Tibial artery (tissue), 4 donors: Measurements from ENCODE around the gene OR10K1.

ENCODE experiments used
- DNase-seq, 2 donors: peaks; one replicate each; pipeline ENCODE4 v3.0.0-alpha.2; 2019
- H3K27ac ChIP-seq, 2 donors: fragments of 200-600 bp; sonication (generic) in 1 of 2; 1 replicate in 1 of 2; 2 replicates in 1 of 2; pipeline ENCODE4 v1.5.1; 2018 to 2019; ENCODE audit warnings: mild to moderate bottlenecking in 1 of 2
- H3K27me3 ChIP-seq, 2 donors: fragments of 200-600 bp; sonication (generic) in 1 of 2; one replicate each; pipeline versions ENCODE4 v1.5.1 to v1.6.0; 2016 to 2019
- H3K36me3 ChIP-seq, 3 donors: fragments of 200-600 bp; sonication (generic) in 2 of 3; one replicate each; pipeline ENCODE4 v1.5.1; 2016 to 2019; ENCODE audit warnings: mild to moderate bottlenecking in 2 of 3
- H3K4me1 ChIP-seq, 4 donors: fragments of 200-600 bp; sonication (generic) in 2 of 4; 1 replicate in 3 of 4; 2 replicates in 1 of 4; pipeline ENCODE4 v1.5.1; 2016 to 2019
- H3K4me3 ChIP-seq, 2 donors: fragments of 200-600 bp; sonication (generic) in 1 of 2; 1 replicate in 1 of 2; 2 replicates in 1 of 2; pipeline ENCODE4 v1.5.1; 2018 to 2019; ENCODE audit warnings: mild to moderate bottlenecking in 2 of 2
- H3K9me3 ChIP-seq, 3 donors: fragments of 200-600 bp; sonication (generic) in 1 of 3; one replicate each; pipeline ENCODE4 v1.5.1; 2016 to 2019
- intact Hi-C: fragments of 100-400 bp; cut with DNase I; formaldehyde crosslinking; loops from one replicate; pipeline ENCODE4 v1.15.0; 2023; ENCODE audit warnings: low total_unique reads
- TF ChIP-seq, protein P1 (sequence below), 2 experiments: fragments of 200-600 bp in 1 of 2; fragments of 450-650 bp in 1 of 2; IDR thresholded peaks; one replicate each; pipeline ENCODE4 v1.5.1; 2017 to 2019; ENCODE audit warnings: antibody characterized with exemption in 2 of 2, mild to moderate bottlenecking in 1 of 2, moderate library complexity in 1 of 2

OR10K1 gene

DNA sequence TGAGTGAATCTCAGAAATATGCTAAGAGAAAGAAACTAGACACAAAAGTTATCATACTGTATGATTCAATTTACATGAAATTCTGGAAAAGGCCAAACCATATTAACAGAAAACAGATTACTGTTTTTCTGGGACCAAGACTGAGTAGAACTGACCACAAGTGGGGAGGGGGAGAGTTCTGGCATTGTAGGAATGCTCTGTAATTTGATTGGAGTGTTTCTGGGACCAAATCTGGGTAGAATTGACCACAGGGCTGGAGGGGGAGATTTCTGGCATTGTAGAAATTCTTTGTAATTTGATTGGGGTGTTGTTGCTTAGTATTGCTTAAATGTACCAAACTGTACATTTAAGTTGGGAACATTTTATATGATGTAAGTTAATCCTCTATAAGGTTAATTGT is 3.4 kb upstream of the OR10K1 start:
- intact Hi-C loops: no loop called here
- no peak for DNase-seq
- Histone ChIP-seq H3K9me3 (no peaks in the 10 kb centered on the region), H3K4me3 (no peak overlapping the region), H3K27ac (no peak overlapping the region), H3K36me3 (no peaks in the 10 kb centered on the region), H3K27me3 (no peaks in the 10 kb centered on the region), H3K4me1 (no peaks in the 10 kb centered on the region)
- TF ChIP-seq, protein P1, sequence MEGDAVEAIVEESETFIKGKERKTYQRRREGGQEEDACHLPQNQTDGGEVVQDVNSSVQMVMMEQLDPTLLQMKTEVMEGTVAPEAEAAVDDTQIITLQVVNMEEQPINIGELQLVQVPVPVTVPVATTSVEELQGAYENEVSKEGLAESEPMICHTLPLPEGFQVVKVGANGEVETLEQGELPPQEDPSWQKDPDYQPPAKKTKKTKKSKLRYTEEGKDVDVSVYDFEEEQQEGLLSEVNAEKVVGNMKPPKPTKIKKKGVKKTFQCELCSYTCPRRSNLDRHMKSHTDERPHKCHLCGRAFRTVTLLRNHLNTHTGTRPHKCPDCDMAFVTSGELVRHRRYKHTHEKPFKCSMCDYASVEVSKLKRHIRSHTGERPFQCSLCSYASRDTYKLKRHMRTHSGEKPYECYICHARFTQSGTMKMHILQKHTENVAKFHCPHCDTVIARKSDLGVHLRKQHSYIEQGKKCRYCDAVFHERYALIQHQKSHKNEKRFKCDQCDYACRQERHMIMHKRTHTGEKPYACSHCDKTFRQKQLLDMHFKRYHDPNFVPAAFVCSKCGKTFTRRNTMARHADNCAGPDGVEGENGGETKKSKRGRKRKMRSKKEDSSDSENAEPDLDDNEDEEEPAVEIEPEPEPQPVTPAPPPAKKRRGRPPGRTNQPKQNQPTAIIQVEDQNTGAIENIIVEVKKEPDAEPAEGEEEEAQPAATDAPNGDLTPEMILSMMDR (IDR thresholded peaks at IDR 0.05): no peak

DNA sequence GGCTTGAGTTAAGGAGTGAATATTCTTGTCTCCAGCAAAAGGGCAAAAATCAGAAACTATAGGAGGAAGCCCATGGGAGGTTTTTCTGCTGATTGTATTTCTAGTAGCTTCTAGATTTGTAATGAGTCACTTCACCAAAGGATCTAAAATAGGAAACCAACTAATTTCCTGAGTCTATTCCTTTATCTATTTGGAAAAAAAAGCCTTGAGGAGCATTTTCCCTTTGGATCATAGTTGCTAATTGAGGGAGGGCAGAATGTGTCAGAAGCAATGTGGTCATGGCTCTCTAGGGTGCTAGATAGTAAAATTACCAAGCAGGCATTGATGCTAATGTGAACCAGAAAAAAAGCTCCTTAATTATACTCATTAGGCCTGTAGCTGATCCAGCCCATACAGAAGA is 10.3 kb downstream of the OR10K1 start, which contains the start of gene OR10R2:
TSS of gene OR10R2 (plus strand) at position 301 of the 400 bp plus-strand sequence. CDS start 106 bp downstream, outside the sequence.
- intact Hi-C loops: no loop called here
- no peaks in the 10 kb centered on the region for H3K27me3 ChIP-seq
- TF ChIP-seq, protein P1 (IDR thresholded peaks at IDR 0.05): no peak

DNA sequence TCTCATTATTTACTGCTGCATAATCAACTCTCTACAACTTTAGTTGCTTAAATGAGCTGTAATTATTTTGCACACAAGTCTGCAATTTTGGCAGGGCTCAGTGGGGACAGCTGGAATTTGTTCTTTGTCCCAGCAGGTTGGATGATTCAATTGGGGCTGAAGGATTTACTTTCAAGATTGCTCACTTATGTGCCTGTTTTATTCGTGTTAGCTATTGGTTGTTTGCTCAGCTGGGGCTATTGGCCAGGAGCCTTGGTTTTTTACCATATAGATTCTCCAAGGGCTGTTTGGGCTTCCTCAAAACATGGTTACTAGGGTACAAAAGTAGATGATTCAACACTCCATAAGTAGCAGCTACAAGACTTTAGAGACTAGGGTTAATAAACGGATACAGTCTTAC is 23.8 kb downstream of the OR10K1 start:
- Histone ChIP-seq H3K4me1 (no peaks in the 10 kb centered on the region), H3K4me3 (no peak overlapping the region), H3K36me3 (no peaks in the 10 kb centered on the region), H3K9me3 (no peaks in the 10 kb centered on the region), H3K27ac (no peak overlapping the region), H3K27me3 (no peaks in the 10 kb centered on the region)
- intact Hi-C loops: no loop called here
- TF ChIP-seq, protein P1 (IDR thresholded peaks at IDR 0.05): no peak
- DNase-seq: no peak

More for the DNA sequence above, 10.3 kb downstream of the OR10K1 start, which contains the start of gene OR10R2:
- Histone ChIP-seq H3K4me3 (no peak within 1 kb of the TSS), H3K9me3 (no peaks in the 10 kb centered on the region), H3K27ac (no peak within 1 kb of the TSS), H3K4me1 (no peaks in the 10 kb centered on the region), H3K36me3 (no peaks in the 10 kb centered on the region)
- DNase-seq: no peak

DNA sequence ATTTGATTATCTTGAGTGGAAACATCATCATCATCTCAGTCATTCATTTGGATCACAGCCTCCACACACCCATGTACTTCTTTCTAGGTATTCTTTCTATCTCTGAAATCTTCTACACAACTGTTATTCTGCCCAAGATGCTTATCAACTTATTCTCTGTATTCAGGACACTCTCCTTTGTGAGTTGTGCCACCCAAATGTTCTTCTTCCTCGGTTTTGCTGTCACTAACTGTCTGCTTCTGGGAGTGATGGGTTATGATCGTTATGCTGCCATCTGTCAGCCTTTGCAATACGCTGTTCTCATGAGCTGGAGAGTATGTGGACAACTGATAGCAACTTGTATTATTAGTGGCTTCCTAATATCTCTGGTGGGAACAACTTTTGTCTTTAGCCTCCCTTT is 29.7 kb downstream of the OR10K1 start:
- H3K4me3 ChIP-seq: no peak overlapping the region
- H3K36me3 ChIP-seq: no peaks in the 10 kb centered on the region
- H3K27ac ChIP-seq: no peak overlapping the region
- no peaks in the 10 kb centered on the region for H3K9me3 ChIP-seq
- H3K27me3 ChIP-seq: no peaks in the 10 kb centered on the region
- DNase-seq: no peak
- TF ChIP-seq, protein P1 (IDR thresholded peaks at IDR 0.05): no peak
- intact Hi-C loops: no loop called here
- H3K4me1 ChIP-seq: no peaks in the 10 kb centered on the region

DNA sequence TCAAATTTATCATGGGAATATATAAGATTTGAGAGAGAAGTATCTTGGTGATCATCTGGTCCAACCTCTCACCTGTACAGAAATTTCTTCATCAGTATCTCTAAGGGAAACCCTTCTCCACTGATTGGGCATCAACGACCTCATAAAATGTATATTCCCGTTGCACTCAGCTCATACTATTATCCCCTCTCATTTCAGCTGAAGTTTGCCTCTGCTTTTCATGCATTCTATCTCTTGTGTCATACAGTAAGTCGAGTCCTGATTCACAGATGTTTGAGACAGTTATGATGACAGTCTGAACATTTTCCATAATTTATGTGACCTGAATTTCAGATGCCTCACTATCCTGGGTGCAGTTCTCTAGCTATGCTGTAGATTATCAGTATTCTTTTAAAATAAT is 31.4 kb downstream of the OR10K1 start:
- intact Hi-C loops: no loop called here

More for the DNA sequence above, 31.4 kb downstream of the OR10K1 start:
- H3K9me3 ChIP-seq: no peaks in the 10 kb centered on the region
- TF ChIP-seq, protein P1 (IDR thresholded peaks at IDR 0.05): no peak
- DNase-seq: no peak
- H3K4me3 ChIP-seq: no peak overlapping the region
- no peak overlapping the region for H3K27ac ChIP-seq
- no peaks in the 10 kb centered on the region for H3K27me3 ChIP-seq
- no peaks in the 10 kb centered on the region for H3K36me3 ChIP-seq
- H3K4me1 ChIP-seq: no peaks in the 10 kb centered on the region
